ENCODE measurements around the gene GDI1.
A peak's percentile ranks its signal among the peaks of the same experiment; 100 is the strongest.

GDI1 gene

DNA sequence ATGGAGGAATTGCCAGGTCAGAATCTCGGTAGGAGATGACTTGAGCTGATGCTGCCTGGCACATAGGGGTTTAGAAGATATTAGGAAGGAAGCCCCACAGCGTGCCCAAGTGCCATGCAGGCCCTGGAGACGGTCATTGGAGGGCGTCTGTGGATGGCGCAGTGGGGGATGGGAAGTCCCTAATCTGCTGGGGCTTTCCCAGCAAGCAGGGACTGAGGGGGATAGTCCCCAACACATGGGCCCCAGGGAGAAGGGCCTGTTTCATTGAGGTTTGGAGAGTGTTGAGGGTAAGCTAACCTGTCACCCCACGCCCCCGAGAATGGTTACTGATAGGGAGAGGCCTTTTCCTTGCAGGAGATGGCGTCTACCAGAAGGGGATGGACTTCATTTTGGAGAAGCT is 17.8 kb upstream of the GDI1 start:
- no peak overlapping the region for H3K23ac ChIP-seq (ENCODE audit: low read length in 2 of 2)
- H3K79me1 ChIP-seq (replicated peaks; ENCODE audit: low read length, poor library complexity, severe bottlenecking): no peaks in the 10 kb centered on the region
- H2BK5ac ChIP-seq (ENCODE audit: low read depth, low read length, poor library complexity, severe bottlenecking): no peak overlapping the region
- WGBS: 92% methylated on average over 7 of the region's 8 CpGs
- no peak overlapping the region for H2BK120ac ChIP-seq (ENCODE audit: low read depth, low read length)
- H3K14ac ChIP-seq (ENCODE audit: low read length in 2 of 2): no peak overlapping the region
- H3K9me3 ChIP-seq (ENCODE audit: control insufficient read depth, low read length): no peaks in the 10 kb centered on the region
- H2BK12ac ChIP-seq (ENCODE audit: low read length in 2 of 2): no peak overlapping the region
- no peak overlapping the region for H3K27ac ChIP-seq (ENCODE audit: low read length, poor library complexity, severe bottlenecking)
- no peak overlapping the region for H4K8ac ChIP-seq (ENCODE audit: low read length)
- H3K4ac ChIP-seq (ENCODE audit: low read depth in 1 of 2, low read length in 2 of 2): no peak overlapping the region
- peaks cover 3% of the 10 kb centered on the region for H3K4me1 ChIP-seq (ENCODE audit: control insufficient read depth, insufficient read depth, low read depth, low read length)
- H2AK5ac ChIP-seq (ENCODE audit: low read length, severe bottlenecking): no peak overlapping the region
- H4K91ac ChIP-seq (ENCODE audit: low read length): no peak overlapping the region
- H3K18ac ChIP-seq (ENCODE audit: low read depth in 1 of 2, low read length in 2 of 2): no peak overlapping the region
- H2BK15ac ChIP-seq (ENCODE audit: low read depth, poor library complexity, severe bottlenecking): no peak overlapping the region
- H3K9ac ChIP-seq (ENCODE audit: low read length): no peak overlapping the region
- no peak overlapping the region for H2AFZ ChIP-seq (ENCODE audit: low read depth, low read length)
- H3K4me3 ChIP-seq (ENCODE audit: insufficient read depth in 1 of 2, low read depth in 1 of 2, low read length in 2 of 2): no peak overlapping the region
- H3K27me3 ChIP-seq (ENCODE audit: control insufficient read depth in 1 of 2, insufficient read depth in 1 of 2, low read length in 2 of 2): peaks cover 0 to 7% of the 10 kb centered on the region in 2 experiments
- H3K36me3 ChIP-seq (ENCODE audit: control insufficient read depth in 1 of 2, insufficient read depth in 2 of 2, low read depth in 1 of 2, low read length in 2 of 2): peaks cover 9 to 20% of the 10 kb centered on the region in 2 experiments
- H3K4me2 ChIP-seq (ENCODE audit: low read length, poor library complexity, severe bottlenecking): no peak overlapping the region
- no peak for DNase-seq

DNA sequence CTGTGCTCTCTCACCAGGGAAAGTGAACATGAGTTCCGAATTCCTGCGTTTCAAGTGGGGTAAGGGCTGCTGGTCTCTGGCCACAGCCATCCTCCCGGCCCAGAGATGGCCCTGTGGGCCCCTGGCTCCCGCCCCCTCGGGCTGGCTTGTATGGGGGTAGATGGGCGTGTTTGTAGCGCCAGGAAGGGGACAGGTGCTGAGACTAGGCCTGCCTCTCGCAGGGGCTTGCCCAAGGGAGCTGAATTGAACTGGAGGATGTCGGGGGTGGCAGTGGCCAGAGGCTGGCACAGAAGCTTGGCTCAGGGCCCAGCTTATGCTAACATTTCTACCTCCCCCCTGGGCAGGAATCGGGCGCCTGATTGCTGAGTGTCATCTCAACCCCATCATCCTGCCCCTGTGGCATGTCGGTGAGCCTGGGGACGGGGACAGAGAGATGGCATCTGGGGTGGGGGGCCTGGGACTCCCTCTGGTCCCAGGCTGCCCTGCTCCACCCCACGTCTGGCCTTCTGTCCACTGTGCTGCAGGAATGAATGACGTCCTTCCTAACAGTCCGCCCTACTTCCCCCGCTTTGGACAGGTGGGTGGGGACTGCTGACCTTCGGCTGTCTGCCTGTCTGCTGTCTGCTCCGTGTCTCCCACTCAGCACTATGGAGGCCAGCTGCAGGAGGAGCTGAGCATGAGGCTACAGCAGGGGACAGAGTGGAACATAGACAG is 17.1 kb upstream of the GDI1 start:
- no peak overlapping the region for H4K91ac ChIP-seq (ENCODE audit: low read length)
- no peak overlapping the region for H3K23ac ChIP-seq (ENCODE audit: low read length in 2 of 2)
- H3K18ac ChIP-seq (ENCODE audit: low read depth in 1 of 2, low read length in 2 of 2): no peak overlapping the region
- no peak overlapping the region for H4K8ac ChIP-seq (ENCODE audit: low read length)
- no peak overlapping the region for H2BK120ac ChIP-seq (ENCODE audit: low read depth, low read length)
- H2BK5ac ChIP-seq (ENCODE audit: low read depth, low read length, poor library complexity, severe bottlenecking): no peak overlapping the region
- no peak overlapping the region for H3K4me2 ChIP-seq (ENCODE audit: low read length, poor library complexity, severe bottlenecking)
- no peak overlapping the region for H3K14ac ChIP-seq (ENCODE audit: low read length in 2 of 2)
- H3K9me3 ChIP-seq (ENCODE audit: control insufficient read depth, low read length): no peaks in the 10 kb centered on the region
- no peak overlapping the region for H2BK15ac ChIP-seq (ENCODE audit: low read depth, poor library complexity, severe bottlenecking)
- H2BK12ac ChIP-seq (ENCODE audit: low read length in 2 of 2): no peak overlapping the region
- WGBS: 83% methylated on average over 11 of the region's 19 CpGs
- no peak overlapping the region for H2AFZ ChIP-seq (ENCODE audit: low read depth, low read length)
- H3K4ac ChIP-seq (ENCODE audit: low read depth in 1 of 2, low read length in 2 of 2): no peak overlapping the region
- H3K4me1 ChIP-seq (ENCODE audit: control insufficient read depth, insufficient read depth, low read depth, low read length): peaks cover 3% of the 10 kb centered on the region
- peaks cover 0 to 7% of the 10 kb centered on the region in 2 experiments for H3K27me3 ChIP-seq (ENCODE audit: control insufficient read depth in 1 of 2, insufficient read depth in 1 of 2, low read length in 2 of 2)
- no peak overlapping the region for H3K4me3 ChIP-seq (ENCODE audit: insufficient read depth in 1 of 2, low read depth in 1 of 2, low read length in 2 of 2)
- H2AK5ac ChIP-seq (ENCODE audit: low read length, severe bottlenecking): no peak overlapping the region
- no peak overlapping the region for H3K9ac ChIP-seq (ENCODE audit: low read length)
- H3K79me1 ChIP-seq (replicated peaks; ENCODE audit: low read length, poor library complexity, severe bottlenecking): no peaks in the 10 kb centered on the region
- peaks cover 9 to 20% of the 10 kb centered on the region in 2 experiments for H3K36me3 ChIP-seq (ENCODE audit: control insufficient read depth in 1 of 2, insufficient read depth in 2 of 2, low read depth in 1 of 2, low read length in 2 of 2)
- no peak for DNase-seq
- H3K27ac ChIP-seq (ENCODE audit: low read length, poor library complexity, severe bottlenecking): no peak overlapping the region

DNA sequence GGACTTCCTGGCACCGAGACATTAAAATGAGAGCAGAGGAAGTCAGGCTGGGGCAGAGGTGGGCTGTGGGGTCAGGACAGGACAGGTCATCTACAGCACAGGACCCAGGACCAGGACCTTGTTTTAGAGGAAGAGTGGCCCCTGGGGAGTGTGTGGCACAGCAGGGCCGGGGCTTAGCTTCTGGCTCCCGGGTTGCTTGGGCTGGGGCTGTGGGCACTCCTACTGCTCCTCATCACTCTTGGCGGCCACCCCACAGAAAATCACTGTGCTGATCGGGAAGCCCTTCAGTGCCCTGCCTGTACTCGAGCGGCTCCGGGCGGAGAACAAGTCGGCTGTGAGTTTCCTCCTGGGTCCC is 16.6 kb upstream of the GDI1 start:
- H3K18ac ChIP-seq (ENCODE audit: low read depth in 1 of 2, low read length in 2 of 2): no peak overlapping the region
- no peak overlapping the region for H3K23ac ChIP-seq (ENCODE audit: low read length in 2 of 2)
- no peak overlapping the region for H3K4me2 ChIP-seq (ENCODE audit: low read length, poor library complexity, severe bottlenecking)
- H3K9me3 ChIP-seq (ENCODE audit: control insufficient read depth, low read length): no peaks in the 10 kb centered on the region
- no peak overlapping the region for H3K27ac ChIP-seq (ENCODE audit: low read length, poor library complexity, severe bottlenecking)
- H4K91ac ChIP-seq (ENCODE audit: low read length): no peak overlapping the region
- peaks cover 3% of the 10 kb centered on the region for H3K4me1 ChIP-seq (ENCODE audit: control insufficient read depth, insufficient read depth, low read depth, low read length)
- no peak overlapping the region for H2AFZ ChIP-seq (ENCODE audit: low read depth, low read length)
- no peak overlapping the region for H2BK5ac ChIP-seq (ENCODE audit: low read depth, low read length, poor library complexity, severe bottlenecking)
- no peak overlapping the region for H3K14ac ChIP-seq (ENCODE audit: low read length in 2 of 2)
- H3K4me3 ChIP-seq (ENCODE audit: insufficient read depth in 1 of 2, low read depth in 1 of 2, low read length in 2 of 2): no peak overlapping the region
- DNase-seq: no peak
- H2BK120ac ChIP-seq (ENCODE audit: low read depth, low read length): no peak overlapping the region
- H3K79me1 ChIP-seq (replicated peaks; ENCODE audit: low read length, poor library complexity, severe bottlenecking): no peaks in the 10 kb centered on the region
- no peak overlapping the region for H2AK5ac ChIP-seq (ENCODE audit: low read length, severe bottlenecking)
- H3K4ac ChIP-seq (ENCODE audit: low read depth in 1 of 2, low read length in 2 of 2): no peak overlapping the region
- WGBS: 86% methylated on average over 10 of the region's 10 CpGs
- peaks cover 9 to 20% of the 10 kb centered on the region in 2 experiments for H3K36me3 ChIP-seq (ENCODE audit: control insufficient read depth in 1 of 2, insufficient read depth in 2 of 2, low read depth in 1 of 2, low read length in 2 of 2)
- no peak overlapping the region for H2BK15ac ChIP-seq (ENCODE audit: low read depth, poor library complexity, severe bottlenecking)
- no peak overlapping the region for H4K8ac ChIP-seq (ENCODE audit: low read length)
- H3K27me3 ChIP-seq (ENCODE audit: control insufficient read depth in 1 of 2, insufficient read depth in 1 of 2, low read length in 2 of 2): peaks cover 0 to 7% of the 10 kb centered on the region in 2 experiments
- H2BK12ac ChIP-seq (ENCODE audit: low read length in 2 of 2): no peak overlapping the region
- H3K9ac ChIP-seq (ENCODE audit: low read length): no peak overlapping the region

DNA sequence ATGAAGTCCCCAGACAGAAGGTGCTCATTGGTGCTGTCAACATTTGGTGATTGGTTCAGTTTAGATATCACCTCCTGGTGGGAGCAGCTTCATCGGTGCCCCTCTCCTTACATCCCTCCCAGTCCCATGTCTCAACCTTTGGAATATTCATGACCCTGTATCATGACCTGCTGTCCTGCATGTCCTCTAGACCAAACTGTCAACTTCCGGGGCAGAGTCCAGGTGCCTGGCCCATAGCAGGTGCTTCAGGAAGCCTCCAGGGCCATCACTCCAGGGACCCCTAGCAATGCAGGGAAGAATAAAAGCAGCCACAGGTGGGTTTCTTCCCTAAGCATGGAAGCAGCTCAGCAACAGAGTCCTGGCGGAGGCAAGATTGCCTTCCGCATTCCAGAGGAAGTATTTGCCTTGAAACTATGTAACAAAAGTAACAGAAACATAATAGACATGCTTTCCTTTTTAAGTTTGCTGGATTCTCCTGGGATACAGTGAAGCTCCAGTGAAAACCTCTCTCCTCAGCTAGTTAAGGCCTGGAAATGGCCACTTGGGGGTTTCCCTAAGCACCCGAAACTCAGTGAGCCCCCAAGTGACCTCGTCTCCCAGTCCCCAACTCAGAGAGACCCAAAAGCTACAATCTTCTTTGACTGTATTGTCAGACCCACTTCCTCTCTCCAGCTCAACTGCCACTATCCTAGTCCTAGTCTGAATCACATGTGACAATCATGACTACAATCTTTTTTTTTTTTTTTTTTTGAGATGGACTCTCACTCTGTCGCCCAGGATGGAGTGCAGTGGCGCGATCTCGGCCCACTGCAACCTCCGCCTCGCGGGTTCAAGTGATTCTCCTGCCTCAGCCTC is 9.8 kb upstream of the GDI1 start:
- no peak overlapping the region for H2BK5ac ChIP-seq (ENCODE audit: low read depth, low read length, poor library complexity, severe bottlenecking)
- H2BK12ac ChIP-seq (ENCODE audit: low read length in 2 of 2): no peak overlapping the region
- H2AK5ac ChIP-seq (ENCODE audit: low read length, severe bottlenecking): no peak overlapping the region
- no peak overlapping the region for H3K4ac ChIP-seq (ENCODE audit: low read depth in 1 of 2, low read length in 2 of 2)
- no peak for DNase-seq
- H3K9ac ChIP-seq (ENCODE audit: low read length): no peak overlapping the region
- no peak overlapping the region for H3K23ac ChIP-seq (ENCODE audit: low read length in 2 of 2)
- H3K4me1 ChIP-seq (ENCODE audit: control insufficient read depth, insufficient read depth, low read depth, low read length): peaks cover 16% of the 10 kb centered on the region
- no peak overlapping the region for H2AFZ ChIP-seq (ENCODE audit: low read depth, low read length)
- H4K8ac ChIP-seq (ENCODE audit: low read length): no peak overlapping the region
- 98% methylated on average over 10 of the region's 13 CpGs for WGBS
- no peak overlapping the region for H2BK15ac ChIP-seq (ENCODE audit: low read depth, poor library complexity, severe bottlenecking)
- no peak overlapping the region for H3K4me3 ChIP-seq (ENCODE audit: insufficient read depth in 1 of 2, low read depth in 1 of 2, low read length in 2 of 2)
- peaks cover 14 to 16% of the 10 kb centered on the region in 2 experiments for H3K36me3 ChIP-seq (ENCODE audit: control insufficient read depth in 1 of 2, insufficient read depth in 2 of 2, low read depth in 1 of 2, low read length in 2 of 2)
- no peak overlapping the region for H3K18ac ChIP-seq (ENCODE audit: low read depth in 1 of 2, low read length in 2 of 2)
- no peak overlapping the region for H2BK120ac ChIP-seq (ENCODE audit: low read depth, low read length)
- H3K27ac ChIP-seq (ENCODE audit: low read length, poor library complexity, severe bottlenecking): peak overlapping the region; percentile 57
- H3K9me3 ChIP-seq (ENCODE audit: control insufficient read depth, low read length): no peaks in the 10 kb centered on the region
- H3K79me1 ChIP-seq (replicated peaks; ENCODE audit: low read length, poor library complexity, severe bottlenecking): peaks cover 5% of the 10 kb centered on the region
- peaks cover 0 to 3% of the 10 kb centered on the region in 2 experiments for H3K27me3 ChIP-seq (ENCODE audit: control insufficient read depth in 1 of 2, insufficient read depth in 1 of 2, low read length in 2 of 2)
- H4K91ac ChIP-seq (ENCODE audit: low read length): no peak overlapping the region
- H3K14ac ChIP-seq (ENCODE audit: low read length in 2 of 2): no peak overlapping the region
- H3K4me2 ChIP-seq (ENCODE audit: low read length, poor library complexity, severe bottlenecking): peak overlapping the region; percentile 29

Measured in mesenchymal stem cell (in vitro differentiated cells and primary cell).